ENCODE results near the gene DNM3.

DNA sequence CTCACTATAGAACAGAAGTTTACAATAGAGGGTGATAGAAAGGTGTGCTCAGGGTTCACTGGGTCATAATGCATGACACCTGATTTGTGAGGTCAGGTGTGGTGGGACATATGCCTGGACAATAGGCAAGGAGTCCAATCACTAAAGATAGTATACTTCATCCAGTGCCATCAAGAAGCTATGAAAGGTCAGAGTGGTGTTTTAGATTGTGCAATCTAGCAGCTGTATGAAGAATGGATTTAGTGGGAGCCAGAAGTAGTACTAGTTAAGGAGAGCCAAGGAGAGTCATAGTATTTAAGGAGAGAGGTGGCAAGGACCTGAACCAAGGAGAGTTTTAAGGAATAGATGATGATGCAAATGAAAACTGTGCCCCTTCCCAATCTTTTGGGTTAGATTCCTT, 498.5 kb downstream of the DNM3 start:
- TF ChIP-seq, protein P1, sequence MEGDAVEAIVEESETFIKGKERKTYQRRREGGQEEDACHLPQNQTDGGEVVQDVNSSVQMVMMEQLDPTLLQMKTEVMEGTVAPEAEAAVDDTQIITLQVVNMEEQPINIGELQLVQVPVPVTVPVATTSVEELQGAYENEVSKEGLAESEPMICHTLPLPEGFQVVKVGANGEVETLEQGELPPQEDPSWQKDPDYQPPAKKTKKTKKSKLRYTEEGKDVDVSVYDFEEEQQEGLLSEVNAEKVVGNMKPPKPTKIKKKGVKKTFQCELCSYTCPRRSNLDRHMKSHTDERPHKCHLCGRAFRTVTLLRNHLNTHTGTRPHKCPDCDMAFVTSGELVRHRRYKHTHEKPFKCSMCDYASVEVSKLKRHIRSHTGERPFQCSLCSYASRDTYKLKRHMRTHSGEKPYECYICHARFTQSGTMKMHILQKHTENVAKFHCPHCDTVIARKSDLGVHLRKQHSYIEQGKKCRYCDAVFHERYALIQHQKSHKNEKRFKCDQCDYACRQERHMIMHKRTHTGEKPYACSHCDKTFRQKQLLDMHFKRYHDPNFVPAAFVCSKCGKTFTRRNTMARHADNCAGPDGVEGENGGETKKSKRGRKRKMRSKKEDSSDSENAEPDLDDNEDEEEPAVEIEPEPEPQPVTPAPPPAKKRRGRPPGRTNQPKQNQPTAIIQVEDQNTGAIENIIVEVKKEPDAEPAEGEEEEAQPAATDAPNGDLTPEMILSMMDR (IDR thresholded peaks at IDR 0.05; ENCODE audit: control extremely low read depth in 1 of 3, insufficient read depth in 1 of 3, low read depth in 1 of 3, low read length in 3 of 3) = no peak
- TF ChIP-seq SIX5 (IDR thresholded peaks at IDR 0.05; ENCODE audit: low read depth, low read length) (no peak), POLR2AphosphoS5 (IDR thresholded peaks at IDR 0.05; ENCODE audit: low read depth, low read length) (no peak), YY1 (IDR thresholded peaks at IDR 0.05; ENCODE audit: low read depth, low read length) (no peak), RNF2 (IDR thresholded peaks at IDR 0.05; ENCODE audit: borderline replicate concordance, low read depth, low read length, missing control alignments, poor library complexity, severe bottlenecking) (no peak), EP300 (IDR thresholded peaks at IDR 0.05; ENCODE audit: borderline replicate concordance in 1 of 2, low read depth in 2 of 2, low read length in 2 of 2) (no peak), RFX5 (IDR thresholded peaks at IDR 0.05; ENCODE audit: borderline replicate concordance, low read depth, low read length) (no peak), MAX (IDR thresholded peaks at IDR 0.05) (no peak), POLR2A (IDR thresholded peaks at IDR 0.05; ENCODE audit: control extremely low read depth in 1 of 2, low read depth in 2 of 2, low read length in 2 of 2) (no peak), RAD21 (IDR thresholded peaks at IDR 0.05 in 1 of 2, conservative IDR thresholded peaks at IDR 0.05 in 1 of 2; ENCODE audit: low read depth in 2 of 2, low read length in 2 of 2) (no peak), TAF1 (IDR thresholded peaks at IDR 0.05; ENCODE audit: low read depth, low read length) (no peak)

Measured in H1 (cell line).